NCI-H1092 (cell line): ENCODE measurements around the gene ARMC2.
"Not testable (repeated sequence)": the region's sequence is repeated elsewhere in the genome, so short reads cannot be mapped to it uniquely, and the experiment has no call there.

ENCODE experiments used
- DNase-seq: peaks from one replicate; lab custom pipeline; 2025; lab: John Stamatoyannopoulos, UW

ARMC2 gene, protein sequence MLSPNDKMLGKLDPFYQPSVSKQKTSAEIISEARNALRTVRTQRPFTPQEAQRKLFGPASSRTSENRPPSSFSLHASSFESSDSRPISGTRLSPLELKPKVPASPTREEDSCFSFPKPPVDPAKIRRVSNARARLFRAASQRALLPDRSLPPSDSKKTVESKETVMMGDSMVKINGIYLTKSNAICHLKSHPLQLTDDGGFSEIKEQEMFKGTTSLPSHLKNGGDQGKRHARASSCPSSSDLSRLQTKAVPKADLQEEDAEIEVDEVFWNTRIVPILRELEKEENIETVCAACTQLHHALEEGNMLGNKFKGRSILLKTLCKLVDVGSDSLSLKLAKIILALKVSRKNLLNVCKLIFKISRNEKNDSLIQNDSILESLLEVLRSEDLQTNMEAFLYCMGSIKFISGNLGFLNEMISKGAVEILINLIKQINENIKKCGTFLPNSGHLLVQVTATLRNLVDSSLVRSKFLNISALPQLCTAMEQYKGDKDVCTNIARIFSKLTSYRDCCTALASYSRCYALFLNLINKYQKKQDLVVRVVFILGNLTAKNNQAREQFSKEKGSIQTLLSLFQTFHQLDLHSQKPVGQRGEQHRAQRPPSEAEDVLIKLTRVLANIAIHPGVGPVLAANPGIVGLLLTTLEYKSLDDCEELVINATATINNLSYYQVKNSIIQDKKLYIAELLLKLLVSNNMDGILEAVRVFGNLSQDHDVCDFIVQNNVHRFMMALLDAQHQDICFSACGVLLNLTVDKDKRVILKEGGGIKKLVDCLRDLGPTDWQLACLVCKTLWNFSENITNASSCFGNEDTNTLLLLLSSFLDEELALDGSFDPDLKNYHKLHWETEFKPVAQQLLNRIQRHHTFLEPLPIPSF

DNA sequence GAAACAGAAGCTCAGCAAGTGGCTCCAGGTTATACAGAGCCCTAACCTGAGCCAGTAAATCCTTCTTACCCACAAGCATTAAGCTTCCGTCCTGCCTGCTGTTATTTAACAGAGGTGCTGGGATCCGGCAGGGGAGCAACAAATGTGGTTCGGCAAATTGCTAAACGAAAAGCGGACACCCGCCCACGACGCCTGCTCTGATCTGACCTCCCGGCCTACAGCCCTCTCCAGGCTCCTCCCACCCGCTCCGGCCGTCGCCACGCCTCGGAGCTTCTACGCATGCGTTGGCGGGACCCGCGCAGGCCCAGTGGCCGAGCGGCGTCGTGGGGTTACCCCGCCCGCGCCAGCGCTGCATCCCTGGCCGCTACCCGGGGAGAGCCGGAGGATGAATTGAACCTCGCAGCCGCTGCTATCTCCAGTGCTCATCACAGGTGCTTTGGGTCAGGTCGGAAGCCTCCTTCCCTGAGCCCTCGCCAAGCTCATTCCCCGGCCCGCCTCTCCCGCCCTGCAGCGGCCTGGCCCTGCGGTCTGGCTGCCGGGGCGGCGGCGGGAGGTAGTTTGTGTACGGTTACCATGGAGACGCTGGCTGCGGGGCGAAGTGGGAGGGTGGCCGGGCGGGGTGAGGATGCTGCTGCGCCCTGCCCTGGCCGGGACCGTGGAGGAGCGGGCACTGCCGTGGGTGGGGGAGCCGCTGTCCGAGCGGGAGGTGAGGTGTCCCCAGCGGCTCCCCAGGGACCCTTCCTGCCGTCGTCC lies at the start of gene ARMC2:
Gene ARMC2, plus strand, starts transcription at position 307 of the 753 bp plus-strand sequence. CDS start 5,846 bp downstream, outside the sequence.
- peak; percentile 73 for DNase-seq

GRCh38 chr6:108798670-108799353 lies 49.4 kb upstream of the ARMC2 start:
- no peak for DNase-seq

- DNase-seq, result no peak
These were observed 48.9 kb upstream of the ARMC2 start for GRCh38 chr6:108799354-108799717.

DNA sequence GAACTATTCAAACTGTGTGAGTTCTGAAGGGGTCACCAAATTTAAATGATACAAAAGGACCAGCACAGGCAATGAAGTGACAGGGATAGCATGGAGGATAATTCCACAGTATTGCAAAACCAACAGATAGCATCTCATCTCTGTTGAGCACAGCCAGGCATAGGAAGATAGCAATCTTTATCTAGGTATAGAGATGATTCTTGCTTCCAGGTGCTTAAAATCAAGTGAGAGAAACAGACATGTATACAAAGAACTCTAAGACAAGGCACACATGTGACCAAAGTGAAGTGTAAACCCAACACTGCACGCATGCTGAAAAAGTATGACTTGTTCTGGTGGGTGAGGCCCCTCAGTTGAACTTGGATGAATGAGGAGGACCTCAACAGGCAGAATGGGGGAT lies 48.4 kb upstream of the ARMC2 start:
- no peak for DNase-seq

GRCh38 chr6:108800427-108800864 lies 47.8 kb upstream of the ARMC2 start:
- no peak for DNase-seq

DNA sequence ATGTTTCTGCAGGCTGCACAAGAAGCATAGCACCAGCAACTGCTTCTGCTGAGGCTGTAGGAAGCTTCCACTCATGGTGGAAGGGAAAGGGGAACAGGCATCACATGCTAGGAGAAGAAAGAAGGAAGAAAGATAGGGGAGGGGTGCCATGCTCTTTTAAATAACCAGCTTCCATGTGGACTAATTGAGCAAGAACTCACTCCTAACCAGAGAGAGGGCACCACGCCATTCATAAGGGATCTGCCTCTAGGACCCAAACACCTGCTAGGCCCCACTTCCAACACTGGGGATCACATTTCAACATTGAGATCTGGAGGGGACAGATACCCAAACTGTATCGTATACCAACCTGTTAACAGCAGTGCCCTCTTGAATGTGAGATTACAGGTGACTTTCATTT lies 46.9 kb upstream of the ARMC2 start:
- no peak for DNase-seq

- no peak for DNase-seq
These were observed 44.2 kb upstream of the ARMC2 start for GRCh38 chr6:108803982-108804490.

DNA sequence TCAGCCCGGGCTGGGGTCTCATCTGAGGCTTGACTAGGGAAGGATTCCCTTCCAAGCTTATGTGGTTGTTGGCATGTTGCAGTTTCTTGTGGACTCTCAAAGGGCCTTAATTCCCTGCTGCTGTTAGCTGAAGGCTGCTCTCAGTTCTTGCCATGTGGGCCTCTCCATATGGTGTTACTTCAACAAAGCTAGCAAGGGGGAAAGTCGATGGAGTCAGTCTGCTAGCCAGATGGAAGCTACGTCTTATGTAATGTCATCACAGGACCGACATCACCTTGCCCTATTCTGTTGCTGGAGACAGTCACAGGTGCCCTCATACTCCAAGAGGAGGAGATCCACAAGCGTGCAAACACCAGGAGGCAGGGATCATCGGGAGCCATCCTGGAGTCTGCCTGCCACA lies 43.3 kb upstream of the ARMC2 start:
- DNase-seq, result no peak

DNA sequence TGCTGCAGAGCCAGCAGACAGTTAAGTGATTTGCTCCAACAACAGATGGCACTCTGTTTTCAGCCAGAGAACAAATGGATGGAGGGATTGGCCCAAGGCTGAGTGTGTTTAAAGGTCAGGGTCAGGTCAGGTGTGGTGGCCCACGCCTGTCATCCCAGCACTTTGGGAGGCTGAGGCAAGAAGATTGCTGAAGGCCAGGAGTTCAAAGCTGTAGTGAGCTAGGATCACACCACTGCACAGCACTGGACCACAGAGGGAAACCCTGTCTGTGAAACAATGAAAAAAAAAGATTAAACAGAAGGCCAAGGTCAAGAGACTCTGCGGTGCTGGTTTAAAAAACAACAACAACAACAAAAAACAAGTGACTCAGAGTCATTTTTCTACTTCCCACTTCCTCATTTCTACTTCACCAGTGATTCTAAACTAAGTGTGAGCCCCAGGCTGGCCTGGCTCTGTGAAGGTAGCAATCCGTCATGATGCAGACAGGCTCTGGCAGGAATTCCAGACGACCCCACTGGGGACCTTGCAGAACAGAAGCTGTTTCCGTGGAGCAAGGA lies 42.5 kb upstream of the ARMC2 start:
- DNase-seq, result no peak

DNA sequence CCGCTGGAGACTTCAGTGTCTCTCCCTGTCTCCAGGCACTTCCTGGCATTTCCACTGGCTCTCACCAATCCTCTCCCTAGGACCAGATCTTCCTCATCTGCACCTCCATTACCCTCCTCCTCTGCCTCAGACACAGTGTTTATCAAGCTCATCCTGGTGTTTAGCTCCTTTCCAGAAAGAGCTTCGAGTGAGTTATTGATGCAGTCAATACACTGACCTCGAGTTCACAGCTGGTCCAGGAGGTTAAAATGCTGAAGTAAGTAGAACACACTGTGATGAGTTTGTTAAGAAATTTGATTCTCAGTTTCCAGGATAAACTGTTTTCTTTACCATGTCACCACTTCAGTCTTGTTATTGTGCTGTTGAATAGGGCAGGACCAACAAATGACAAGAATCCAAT lies 42.1 kb upstream of the ARMC2 start:
- no peak for DNase-seq

DNA sequence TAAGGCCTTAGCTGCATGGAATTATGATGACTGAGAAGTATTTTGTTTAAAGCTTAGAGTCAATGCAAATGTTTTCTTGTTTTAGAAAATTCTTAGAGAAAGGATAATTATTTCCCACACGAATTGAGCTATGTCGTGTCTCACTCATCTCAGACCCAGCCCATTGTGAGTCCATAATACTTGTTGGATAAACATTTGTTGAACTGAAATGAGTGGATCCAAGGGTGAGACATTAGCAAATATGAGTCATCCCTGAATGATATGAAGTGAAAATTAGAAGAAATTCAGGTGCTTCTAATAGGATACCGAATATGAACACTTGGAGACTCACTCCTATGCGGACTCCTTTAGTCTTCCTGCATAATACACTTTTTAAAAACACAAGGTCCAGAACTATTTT lies 41.6 kb upstream of the ARMC2 start:
- DNase-seq, result no peak

DNA sequence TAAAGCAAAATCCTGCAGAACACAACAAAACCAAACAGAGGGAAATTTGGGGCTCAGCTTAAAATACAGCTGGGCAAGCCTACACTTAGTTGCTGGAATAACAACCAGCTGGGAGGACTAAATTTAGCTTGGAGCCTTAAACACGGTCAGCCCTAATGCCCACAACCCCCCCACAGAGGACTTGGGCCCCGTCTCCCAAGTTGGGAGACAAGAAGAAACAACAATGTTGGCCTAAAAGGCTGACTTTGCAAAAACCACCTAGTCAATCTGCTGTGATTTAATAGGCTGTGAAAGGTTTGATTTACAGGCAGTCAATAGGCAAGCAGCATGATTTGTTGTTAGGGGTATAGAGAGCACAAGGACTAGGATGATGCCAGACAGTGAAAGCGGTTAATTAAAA lies 40.3 kb upstream of the ARMC2 start:
- DNase-seq, result no peak

DNA sequence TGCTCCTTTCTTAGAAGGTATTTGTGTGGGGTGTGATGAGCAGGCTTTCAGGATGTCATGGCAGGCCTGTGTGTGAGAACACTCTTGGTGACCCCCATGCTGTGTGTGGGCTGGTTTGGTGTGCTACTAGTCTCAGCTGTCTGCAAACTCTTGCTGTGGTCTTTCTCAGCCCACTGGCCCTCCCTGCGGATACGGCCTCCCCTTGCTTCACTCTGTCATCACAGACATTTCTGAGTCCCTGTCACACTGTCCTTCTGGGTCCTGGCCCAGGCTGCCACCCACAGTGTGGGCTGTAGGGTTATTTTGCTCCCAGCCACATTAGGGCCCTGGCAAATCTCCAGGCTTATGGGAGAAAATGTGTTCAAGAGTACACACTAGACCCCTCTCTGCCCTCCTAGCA lies 39.0 kb upstream of the ARMC2 start:
- DNase-seq, result no peak

DNA sequence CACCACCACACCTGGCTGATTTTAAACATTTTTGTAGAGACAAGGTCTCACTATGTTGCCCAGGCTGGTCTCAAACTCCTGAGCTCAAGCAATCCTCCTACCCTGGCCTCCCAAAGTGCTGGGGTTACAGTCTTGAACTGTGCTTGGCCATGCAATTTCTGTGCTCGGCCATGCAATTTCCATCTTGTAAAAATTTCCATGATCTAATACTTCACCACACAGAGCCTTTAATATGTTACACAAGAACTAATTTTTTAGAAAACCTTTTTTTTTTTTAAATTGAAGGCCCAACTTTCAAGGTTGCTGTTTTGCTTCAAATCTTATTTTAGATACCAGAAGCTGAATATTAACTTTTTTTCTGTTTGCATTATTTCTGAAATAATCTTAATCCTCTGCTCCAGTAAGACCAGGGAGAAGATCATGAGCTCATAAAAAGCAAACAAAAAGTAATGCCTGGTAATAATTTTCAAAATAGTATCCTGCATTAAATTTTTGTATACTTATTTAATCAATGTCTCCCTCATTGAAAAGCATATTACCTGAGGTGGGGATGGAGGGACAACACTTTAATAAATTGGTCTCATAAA lies 38.1 kb upstream of the ARMC2 start:
- no peak for DNase-seq

- DNase-seq, result no peak
These were observed 36.7 kb upstream of the ARMC2 start for GRCh38 chr6:108811490-108811889.

DNA sequence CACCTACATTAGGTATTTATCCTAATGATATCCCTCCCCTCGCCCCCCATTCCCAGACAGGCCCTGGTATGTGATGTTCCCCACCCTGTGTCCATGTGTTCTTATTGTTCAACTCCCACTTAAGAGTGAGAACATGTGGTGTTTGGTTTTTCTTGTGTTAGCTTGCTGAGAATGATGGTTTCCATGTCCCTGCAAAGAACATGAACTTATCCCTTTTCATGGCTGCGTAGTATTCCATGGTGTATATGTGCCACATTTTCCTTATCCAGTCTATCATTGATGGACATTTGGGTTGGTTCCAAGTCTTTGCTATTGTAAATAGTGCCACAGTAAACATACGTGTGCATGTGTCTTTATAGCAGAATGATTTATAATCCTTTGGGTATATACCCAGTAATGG lies 35.0 kb upstream of the ARMC2 start:
- DNase-seq, result not testable (repeated sequence)

DNA sequence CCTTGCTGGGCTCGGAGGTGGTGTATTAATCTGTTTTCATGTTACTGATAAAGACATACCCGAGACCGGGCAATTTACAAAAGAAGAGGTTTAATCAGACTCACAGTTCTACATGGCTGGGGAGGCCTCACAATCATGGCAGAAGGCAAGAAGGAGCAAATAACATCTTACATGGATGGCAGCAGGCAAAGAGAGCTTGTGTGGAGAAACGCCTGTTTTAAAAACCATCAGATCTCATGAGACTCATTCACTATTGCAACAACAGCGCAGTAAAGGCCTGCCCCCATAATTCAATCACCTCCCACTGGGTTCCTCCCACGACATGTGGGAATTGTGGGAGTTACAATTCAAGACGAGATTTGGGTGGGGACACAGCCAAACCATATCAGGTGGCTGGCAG lies 30.9 kb upstream of the ARMC2 start:
- DNase-seq, result not testable (repeated sequence)

GRCh38 chr6:108820006-108820405 lies 28.2 kb upstream of the ARMC2 start:
- DNase-seq, result no peak

DNA sequence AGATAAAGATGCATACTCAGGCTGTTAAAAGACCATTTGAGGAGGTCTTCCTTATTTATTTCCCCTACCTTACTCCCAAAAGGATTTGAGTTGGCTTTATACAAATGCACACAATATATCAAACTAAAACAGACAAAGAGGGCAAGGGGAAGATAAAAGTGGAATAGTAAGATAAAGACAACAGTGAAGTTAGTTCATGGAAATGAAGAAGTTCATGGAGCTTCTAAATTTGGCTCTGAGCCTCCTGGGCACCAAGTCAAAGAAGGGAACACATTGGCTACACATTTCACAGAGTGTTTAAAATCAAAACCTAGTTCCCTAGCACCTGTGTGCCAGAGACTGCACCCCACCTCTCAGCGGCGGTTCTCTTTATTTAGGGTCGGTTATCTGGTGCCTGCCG lies 25.8 kb upstream of the ARMC2 start:
- DNase-seq, result no peak

- no peak for DNase-seq
These were observed 22.9 kb upstream of the ARMC2 start for GRCh38 chr6:108825326-108825725.

DNA sequence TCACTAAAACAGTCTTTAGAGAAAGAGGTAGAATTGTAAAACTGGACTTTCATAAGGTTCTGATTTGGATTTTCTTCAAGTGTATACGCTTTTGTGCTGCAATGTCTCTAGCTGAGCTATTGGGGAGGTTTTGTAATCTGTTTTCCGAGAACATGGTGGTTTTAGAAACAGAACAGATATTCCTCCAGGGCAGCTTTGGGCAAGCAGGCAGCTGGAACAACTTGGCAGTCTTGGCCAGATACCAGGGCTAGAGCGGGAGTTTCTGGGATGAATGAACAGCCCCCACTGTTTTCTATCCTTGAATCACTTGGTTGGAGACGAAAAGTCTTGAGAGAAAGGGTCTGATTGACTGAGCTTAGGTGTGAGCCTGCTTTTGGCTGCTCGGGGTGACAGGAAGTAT lies 17.1 kb upstream of the ARMC2 start:
- no peak for DNase-seq
